GM10266 (cell line): ENCODE results near the gene RPL37A.
A peak's percentile ranks its signal among the peaks of the same experiment; 100 is the strongest.

ENCODE experiments used
- DNase-seq: peaks from one replicate; pipeline ENCODE4 v3.0.0; 2012; ENCODE audit errors: extremely low spot score
- CTCF ChIP-seq: IDR thresholded peaks from 2 replicates; pipeline ENCODE4 v1.5.1; 2012; ENCODE audit warnings: mild to moderate bottlenecking, low read depth; ENCODE audit not compliant: control insufficient read depth, insufficient read depth; ENCODE audit errors: missing control alignments

Gene RPL37A

GRCh38 chr2:216486271-216486670 lies 12.4 kb upstream of the RPL37A start:
- DNase-seq = no peak
- no peak for TF ChIP-seq CTCF

- DNase-seq = no peak
- TF ChIP-seq CTCF = no peak
These were observed 11.9 kb upstream of the RPL37A start for GRCh38 chr2:216486708-216487107.

GRCh38 chr2:216490061-216490460 lies 8.6 kb upstream of the RPL37A start:
- DNase-seq = no peak
- no peak for TF ChIP-seq CTCF

- TF ChIP-seq CTCF = no peak
These were observed 6.6 kb upstream of the RPL37A start for GRCh38 chr2:216491793-216492596.

GRCh38 chr2:216492597-216493333 lies 5.9 kb upstream of the RPL37A start:
- no peak for DNase-seq

More at GRCh38 chr2:216491793-216492596, 6.6 kb upstream of the RPL37A start:
- DNase-seq = peak; percentile 40

GRCh38 chr2:216493334-216493685 lies 5.3 kb upstream of the RPL37A start:
- DNase-seq = no peak
- TF ChIP-seq CTCF = no peak

More at GRCh38 chr2:216492597-216493333, 5.9 kb upstream of the RPL37A start:
- no peak for TF ChIP-seq CTCF

- DNase-seq = no peak
These were observed 3.0 kb upstream of the RPL37A start for GRCh38 chr2:216495656-216496055.

More at GRCh38 chr2:216495656-216496055, 3.0 kb upstream of the RPL37A start:
- no peak for TF ChIP-seq CTCF
